Ascending aorta (tissue), 2 donors: ENCODE data around the gene JAKMIP1. TPM values are rescaled to one million over a fixed set of nuclear protein-coding genes. Genes with fewer than 3 reads are reported as not detected.

ENCODE experiments used
- DNase-seq, 2 donors: peaks; one replicate each; pipeline ENCODE4 v3.0.0-alpha.2; 2019; ENCODE audit warnings: low spot score in 2 of 2
- H3K27ac ChIP-seq, 2 donors: fragments of 200-600 bp; sonication (generic); one replicate each; pipeline ENCODE4 v1.5.1; 2016 to 2017; ENCODE audit warnings: mild to moderate bottlenecking in 1 of 2
- H3K27me3 ChIP-seq: fragments of 200-600 bp; sonication (generic); one replicate; pipeline ENCODE4 v1.5.1; 2017
- H3K36me3 ChIP-seq, 2 donors: fragments of 200-600 bp; sonication (generic); one replicate each; pipeline ENCODE4 v1.5.1; 2016
- H3K4me1 ChIP-seq, 2 donors: fragments of 200-600 bp; sonication (generic); one replicate each; pipeline ENCODE4 v1.5.1; 2016 to 2017; ENCODE audit warnings: mild to moderate bottlenecking in 1 of 2
- H3K4me3 ChIP-seq, 2 donors: fragments of 200-600 bp; sonication (generic); one replicate each; pipeline ENCODE4 v1.5.1; 2016 to 2017; ENCODE audit warnings: mild to moderate bottlenecking in 1 of 2
- H3K9me3 ChIP-seq, 2 donors: fragments of 200-600 bp; sonication (generic); one replicate each; pipeline ENCODE4 v1.5.1; 2016
- CTCF ChIP-seq, 3 experiments: fragments of 200-600 bp in 2 of 3; fragments of 450-650 bp in 1 of 3; sonication (generic) in 2 of 3; IDR thresholded peaks; one replicate each; pipeline ENCODE4 v1.5.1; 2016 to 2019; ENCODE audit warnings: antibody characterized with exemption in 3 of 3, mild to moderate bottlenecking in 1 of 3, moderate library complexity in 1 of 3
- intact Hi-C: fragments of 100-400 bp; cut with DNase I; formaldehyde crosslinking; loops from one replicate; pipeline ENCODE4 v1.15.1; 2023
- total RNA-seq: library from RNA; depleted of rRNA; stranded (reverse); fragments of >200 nt; gene quantifications from one replicate; pipeline ENCODE4 v1.1.0, GENCODE V29; 2016

The JAKMIP1 gene
- total RNA-seq, 1 donor from 2014 or later, result not detected

GRCh38 chr4:6029254-6029653, 171.1 kb downstream of the JAKMIP1 start:
- no peak overlapping the region for H3K27ac ChIP-seq
- intact Hi-C loops, result no loop called here
- H3K36me3 ChIP-seq, result no peaks in the 10 kb centered on the region
- DNase-seq, result no peak
- H3K9me3 ChIP-seq, result no peaks in the 10 kb centered on the region
- no peak overlapping the region for H3K4me3 ChIP-seq
- no peaks in the 10 kb centered on the region for H3K4me1 ChIP-seq
- no peak for TF ChIP-seq CTCF (IDR thresholded peaks at IDR 0.05)
- no peaks in the 10 kb centered on the region for H3K27me3 ChIP-seq

GRCh38 chr4:6028168-6028567, 172.2 kb downstream of the JAKMIP1 start:
- DNase-seq, result no peak
- H3K9me3 ChIP-seq, result no peaks in the 10 kb centered on the region

GRCh38 chr4:6027392-6027791, 173.0 kb downstream of the JAKMIP1 start:
- no peaks in the 10 kb centered on the region for H3K9me3 ChIP-seq
- H3K27ac ChIP-seq, result no peak overlapping the region
- no peaks in the 10 kb centered on the region for H3K4me1 ChIP-seq
- intact Hi-C loops, result no loop called here
- no peaks in the 10 kb centered on the region for H3K36me3 ChIP-seq
- no peaks in the 10 kb centered on the region for H3K27me3 ChIP-seq
- H3K4me3 ChIP-seq, result no peak overlapping the region
- no peak for TF ChIP-seq CTCF (IDR thresholded peaks at IDR 0.05)
- DNase-seq, result no peak

More at GRCh38 chr4:6028168-6028567, 172.2 kb downstream of the JAKMIP1 start:
- intact Hi-C loops, result no loop called here
- H3K27ac ChIP-seq, result no peak overlapping the region
- H3K36me3 ChIP-seq, result no peaks in the 10 kb centered on the region
- no peak for TF ChIP-seq CTCF (IDR thresholded peaks at IDR 0.05)
- H3K27me3 ChIP-seq, result no peaks in the 10 kb centered on the region
- H3K4me1 ChIP-seq, result no peaks in the 10 kb centered on the region
- no peak overlapping the region for H3K4me3 ChIP-seq

- no peak for DNase-seq
- Histone ChIP-seq H3K27me3 (no peaks in the 10 kb centered on the region), H3K9me3 (no peaks in the 10 kb centered on the region), H3K4me1 (no peaks in the 10 kb centered on the region), H3K36me3 (no peaks in the 10 kb centered on the region), H3K4me3 (no peak overlapping the region), H3K27ac (no peak overlapping the region)
- intact Hi-C loops, result no loop called here
- TF ChIP-seq CTCF (IDR thresholded peaks at IDR 0.05), result no peak
These were observed 175.9 kb downstream of the JAKMIP1 start for GRCh38 chr4:6024313-6024960.

GRCh38 chr4:6023731-6024130, 176.6 kb downstream of the JAKMIP1 start:
- intact Hi-C loops, result no loop called here
- no peaks in the 10 kb centered on the region for H3K4me1 ChIP-seq
- no peaks in the 10 kb centered on the region for H3K27me3 ChIP-seq
- TF ChIP-seq CTCF (IDR thresholded peaks at IDR 0.05), result no peak
- no peaks in the 10 kb centered on the region for H3K9me3 ChIP-seq
- H3K36me3 ChIP-seq, result no peaks in the 10 kb centered on the region
- DNase-seq, result no peak
- H3K27ac ChIP-seq, result no peak overlapping the region
- no peak overlapping the region for H3K4me3 ChIP-seq
